ENCODE data around the gene TBKBP1.

GRCh38 chr17:47684535-47685193 is 9.3 kb upstream of the TBKBP1 start:
- TF ChIP-seq POLR2A (IDR thresholded peaks at IDR 0.05) = no peak
- no peak for TF ChIP-seq CTCF (IDR thresholded peaks at IDR 0.05)

Measured in Peyer's patch (tissue), 4 donors.